Thyroid gland (tissue), 4 donors: Measurements from ENCODE around the gene ADGRF5.

ENCODE experiments used
- POLR2A ChIP-seq, 2 donors: fragments of 450-650 bp; IDR thresholded peaks; one replicate each; pipeline ENCODE4 v1.6.1; 2017; ENCODE audit warnings: antibody characterized with exemption in 2 of 2, mild to moderate bottlenecking in 2 of 2, moderate library complexity in 1 of 2
- TF ChIP-seq, protein P1 (sequence below), 6 experiments: fragments of 200-600 bp in 3 of 6; fragments of 450-650 bp in 3 of 6; sonication (generic) in 3 of 6; IDR thresholded peaks; one replicate each; pipeline ENCODE4 v1.5.1; 2016 to 2019; ENCODE audit warnings: antibody characterized with exemption in 6 of 6, mild to moderate bottlenecking in 2 of 6, inconsistent platforms in 1 of 6, moderate library complexity in 1 of 6

DNA sequence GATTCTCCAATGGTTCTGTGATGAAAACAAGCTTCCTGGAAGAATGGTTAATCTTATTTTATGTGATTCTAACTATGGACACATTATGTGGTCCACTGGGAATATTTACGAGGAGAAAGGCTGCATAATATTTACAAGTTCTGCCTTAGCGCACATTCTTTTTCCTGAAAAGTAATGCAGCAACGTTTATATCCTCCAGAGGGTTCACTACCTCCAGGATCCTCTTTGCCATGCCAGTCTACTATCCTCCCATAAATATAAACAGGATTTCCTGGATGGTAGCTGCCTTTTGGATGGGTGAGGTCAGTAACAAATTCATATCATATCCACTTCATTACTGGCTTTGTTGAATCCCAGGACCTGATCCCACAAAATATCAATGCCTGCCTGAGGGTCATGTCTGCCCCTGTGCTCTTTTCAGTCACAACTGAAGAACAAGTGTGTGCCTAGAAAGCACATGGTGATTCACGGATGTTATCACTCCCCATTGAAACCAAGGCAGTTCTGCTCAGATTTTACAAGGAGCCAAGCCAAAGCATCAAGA is 30.4 kb downstream of the ADGRF5 start:
- TF ChIP-seq, protein P1, sequence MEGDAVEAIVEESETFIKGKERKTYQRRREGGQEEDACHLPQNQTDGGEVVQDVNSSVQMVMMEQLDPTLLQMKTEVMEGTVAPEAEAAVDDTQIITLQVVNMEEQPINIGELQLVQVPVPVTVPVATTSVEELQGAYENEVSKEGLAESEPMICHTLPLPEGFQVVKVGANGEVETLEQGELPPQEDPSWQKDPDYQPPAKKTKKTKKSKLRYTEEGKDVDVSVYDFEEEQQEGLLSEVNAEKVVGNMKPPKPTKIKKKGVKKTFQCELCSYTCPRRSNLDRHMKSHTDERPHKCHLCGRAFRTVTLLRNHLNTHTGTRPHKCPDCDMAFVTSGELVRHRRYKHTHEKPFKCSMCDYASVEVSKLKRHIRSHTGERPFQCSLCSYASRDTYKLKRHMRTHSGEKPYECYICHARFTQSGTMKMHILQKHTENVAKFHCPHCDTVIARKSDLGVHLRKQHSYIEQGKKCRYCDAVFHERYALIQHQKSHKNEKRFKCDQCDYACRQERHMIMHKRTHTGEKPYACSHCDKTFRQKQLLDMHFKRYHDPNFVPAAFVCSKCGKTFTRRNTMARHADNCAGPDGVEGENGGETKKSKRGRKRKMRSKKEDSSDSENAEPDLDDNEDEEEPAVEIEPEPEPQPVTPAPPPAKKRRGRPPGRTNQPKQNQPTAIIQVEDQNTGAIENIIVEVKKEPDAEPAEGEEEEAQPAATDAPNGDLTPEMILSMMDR (IDR thresholded peaks at IDR 0.05): no peak
- no peak for TF ChIP-seq POLR2A (IDR thresholded peaks at IDR 0.05)
